SK-N-MC (cell line): ENCODE data around the gene WNT5A.

Source experiments
- EZH2 ChIP-seq: fragments of 200-600 bp; sonication (generic); IDR thresholded peaks from one replicate; pipeline ENCODE4 v1.6.1; 2017; ENCODE audit warnings: antibody characterized with exemption
- POLR2AphosphoS5 ChIP-seq: IDR thresholded peaks from 2 replicates; pipeline ENCODE4 v1.6.1; 2012; ENCODE audit warnings: mild to moderate bottlenecking, low read depth, low read length, borderline replicate concordance

DNA sequence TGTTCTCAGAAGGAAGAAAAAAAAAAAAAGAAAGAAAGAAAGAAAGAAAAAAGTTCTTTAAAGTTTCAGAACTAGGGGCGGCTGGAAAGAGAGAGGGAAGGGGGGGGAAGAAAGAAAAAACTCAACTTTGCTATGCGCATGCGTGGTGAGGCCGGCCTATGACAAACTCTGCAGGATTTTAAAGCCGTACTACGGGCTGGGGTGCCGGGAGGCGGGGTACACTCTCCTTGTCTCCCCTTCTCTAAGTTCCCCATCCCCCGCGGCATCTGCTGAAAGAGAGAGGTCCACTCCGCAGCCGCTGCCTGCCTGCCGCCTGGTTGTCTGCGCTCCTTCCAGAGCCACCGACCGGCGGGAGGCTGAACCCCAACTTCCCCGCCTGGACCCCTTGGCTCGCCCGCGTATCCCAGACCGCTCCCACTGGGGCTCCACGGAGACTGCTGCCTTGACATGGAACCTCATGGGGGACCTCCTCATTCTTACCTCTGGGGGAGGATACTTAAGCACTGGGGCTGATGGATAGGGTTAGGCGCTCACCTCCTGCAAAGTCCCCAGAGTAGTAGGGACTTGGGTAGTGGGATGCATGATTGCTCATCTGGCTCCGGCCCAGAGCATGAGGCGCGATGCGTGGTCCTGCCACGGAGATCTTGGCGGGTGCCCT is 1.4 kb upstream of the WNT5A start:
- no peak for TF ChIP-seq POLR2AphosphoS5
- no peak for TF ChIP-seq EZH2
